ENCODE measurements around the gene UBE2S. TPM values are rescaled to one million over a fixed set of nuclear protein-coding genes. Genes with fewer than 3 reads are reported as not detected.
A peak's percentile ranks its signal among the peaks of the same experiment; 100 is the strongest.
"Not testable (repeated sequence)": the region's sequence is repeated elsewhere in the genome, so short reads cannot be mapped to it uniquely, and the experiment has no call there.

Gene UBE2S
- total RNA-seq, 1 experiment from 2014 or later: 393 TPM

DNA sequence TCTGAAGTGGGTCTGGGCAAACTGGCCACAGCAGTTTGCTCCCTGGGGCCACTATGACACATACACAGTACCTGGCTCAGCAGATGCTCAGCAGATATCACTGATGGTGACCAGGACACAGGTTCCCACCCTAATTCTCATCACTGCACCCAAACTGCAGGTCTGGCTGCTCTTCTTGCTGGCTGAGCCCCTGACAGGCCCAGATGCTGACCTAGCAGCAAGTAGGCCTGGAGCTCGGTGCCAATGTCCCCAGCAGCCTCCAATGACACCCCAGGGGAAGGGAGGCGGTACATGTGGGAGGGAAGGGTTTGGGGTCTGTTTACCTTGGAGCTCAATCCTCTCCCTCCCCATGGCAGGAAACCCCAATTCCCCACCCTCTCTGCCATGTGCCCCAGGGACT is 5.1 kb downstream of the UBE2S start:
- TF ChIP-seq, protein P1, sequence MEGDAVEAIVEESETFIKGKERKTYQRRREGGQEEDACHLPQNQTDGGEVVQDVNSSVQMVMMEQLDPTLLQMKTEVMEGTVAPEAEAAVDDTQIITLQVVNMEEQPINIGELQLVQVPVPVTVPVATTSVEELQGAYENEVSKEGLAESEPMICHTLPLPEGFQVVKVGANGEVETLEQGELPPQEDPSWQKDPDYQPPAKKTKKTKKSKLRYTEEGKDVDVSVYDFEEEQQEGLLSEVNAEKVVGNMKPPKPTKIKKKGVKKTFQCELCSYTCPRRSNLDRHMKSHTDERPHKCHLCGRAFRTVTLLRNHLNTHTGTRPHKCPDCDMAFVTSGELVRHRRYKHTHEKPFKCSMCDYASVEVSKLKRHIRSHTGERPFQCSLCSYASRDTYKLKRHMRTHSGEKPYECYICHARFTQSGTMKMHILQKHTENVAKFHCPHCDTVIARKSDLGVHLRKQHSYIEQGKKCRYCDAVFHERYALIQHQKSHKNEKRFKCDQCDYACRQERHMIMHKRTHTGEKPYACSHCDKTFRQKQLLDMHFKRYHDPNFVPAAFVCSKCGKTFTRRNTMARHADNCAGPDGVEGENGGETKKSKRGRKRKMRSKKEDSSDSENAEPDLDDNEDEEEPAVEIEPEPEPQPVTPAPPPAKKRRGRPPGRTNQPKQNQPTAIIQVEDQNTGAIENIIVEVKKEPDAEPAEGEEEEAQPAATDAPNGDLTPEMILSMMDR (conservative IDR thresholded peaks at IDR 0.05): no peak
- no peak overlapping the region for H3K56ac ChIP-seq (ENCODE audit: insufficient read length, low read depth, low read length)
- H3T11ph ChIP-seq (ENCODE audit: low read length): no peak overlapping the region
- no peaks in the 10 kb centered on the region; a peak in 1 of 5 replicates for H3K9me3 Mint-ChIP-seq
- H2BK20ac ChIP-seq (ENCODE audit: low read depth, low read length, poor library complexity, severe bottlenecking): no peak overlapping the region
- WGBS (ENCODE audit: extremely low coverage, insufficient read length, low lambda C conversion rate): no CpG with 5 or more reads among the region's 2 CpGs
- no peak overlapping the region for H2AK5ac ChIP-seq (ENCODE audit: insufficient read length, low read length)
- H3K4me1 ChIP-seq (ENCODE audit: insufficient read depth, low read length): no peaks in the 10 kb centered on the region; the same call in 1 of the 2 replicates
- peaks cover 7% of the 10 kb centered on the region for H3K79me1 ChIP-seq (ENCODE audit: insufficient read depth, low read depth, low read length, poor library complexity, severe bottlenecking)
- H4K5ac ChIP-seq (ENCODE audit: insufficient read length, low read depth, low read length): no peak overlapping the region
- no peak for DNase-seq
- no peak overlapping the region for H2BK120ac ChIP-seq (ENCODE audit: low read depth, low read length, poor library complexity, severe bottlenecking)
- no peak overlapping the region for H2BK5ac ChIP-seq (ENCODE audit: insufficient read length, low read length)
- H3K4ac ChIP-seq (ENCODE audit: low read depth, low read length): no peak overlapping the region
- peaks cover 14% of the 10 kb centered on the region; the same call in 1 of the 2 replicates for H3K79me2 ChIP-seq (ENCODE audit: insufficient read depth, low read length)
- no peak overlapping the region for H2BK12ac ChIP-seq (ENCODE audit: insufficient read length, low read depth, low read length)
- no peak overlapping the region for H3K9ac ChIP-seq (ENCODE audit: extremely low read depth, insufficient read length, low read length)
- no peak overlapping the region for H4K91ac ChIP-seq (ENCODE audit: insufficient read length, low read depth, low read length)
- no peak overlapping the region for H3K23ac ChIP-seq (ENCODE audit: insufficient read length, low read depth, low read length)
- H4K8ac ChIP-seq (replicated peaks; ENCODE audit: insufficient read length, low read depth, low read length): no peak overlapping the region
- H4K20me1 ChIP-seq (ENCODE audit: control insufficient read depth, insufficient read depth, insufficient read length): no peaks in the 10 kb centered on the region
- H2AFZ ChIP-seq (ENCODE audit: low read length): no peak overlapping the region
- no peaks in the 10 kb centered on the region for H3K27me3 ChIP-seq (ENCODE audit: insufficient read depth, low read length)
- no peak overlapping the region for H3K14ac ChIP-seq (ENCODE audit: insufficient read depth, low read length)
- no peak overlapping the region for H3K4me2 ChIP-seq (ENCODE audit: insufficient read depth, insufficient read length, low read length)
- peaks cover 8% of the 10 kb centered on the region for H3K27me3 Mint-ChIP-seq (ENCODE audit: low read depth)
- peaks cover 22 to 40% of the 10 kb centered on the region in 2 experiments for H3K4me1 Mint-ChIP-seq
- H3K36me3 Mint-ChIP-seq (ENCODE audit: insufficient read depth in 1 of 3, low read depth in 3 of 3): peaks cover 46 to 62% (median 57%) of the 10 kb centered on the region in 3 experiments
- no peak overlapping the region for H3K27ac ChIP-seq (ENCODE audit: insufficient read length, low read depth, low read length)
- H3K4me3 Mint-ChIP-seq: peak overlapping the region in 1 of 2 experiments; percentile 35; a peak in 1 of 5 replicates
- peak overlapping the region in 1 of 3 experiments; percentile 92; a peak in 2 of 7 replicates for H3K27ac Mint-ChIP-seq
- no peak overlapping the region for H2BK15ac ChIP-seq (ENCODE audit: low read depth, low read length)
- no peak overlapping the region for H3K18ac ChIP-seq (ENCODE audit: insufficient read length, low read depth, low read length)
- H3K9me3 ChIP-seq (ENCODE audit: control insufficient read depth, low read depth, low read length): no peaks in the 10 kb centered on the region
- H3K23me2 ChIP-seq (ENCODE audit: insufficient read length, low read depth, low read length, poor library complexity, severe bottlenecking): peaks cover 4% of the 10 kb centered on the region

DNA sequence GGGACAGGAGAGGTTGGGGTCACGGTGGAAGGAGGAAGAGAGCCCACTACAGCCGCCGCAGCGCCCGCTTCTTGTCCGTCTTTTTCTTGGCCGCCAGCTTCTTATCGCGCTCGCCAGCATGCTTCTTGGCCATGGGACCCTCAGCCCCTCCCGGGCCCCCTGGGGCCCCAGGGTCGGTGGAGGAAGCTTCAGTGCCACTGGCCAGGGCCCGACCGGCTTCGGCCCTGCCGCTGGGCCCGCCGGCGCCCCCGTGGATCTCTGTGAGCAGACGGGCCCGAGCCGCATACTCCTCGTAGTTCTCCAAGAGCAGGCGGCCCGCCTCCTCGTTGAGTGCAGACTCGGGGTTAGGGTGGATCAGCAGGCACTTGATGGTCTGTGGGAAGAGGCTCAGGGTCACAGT is 6.2 kb downstream of the UBE2S start:
- not testable (repeated sequence) for H3K27me3 ChIP-seq (ENCODE audit: insufficient read depth, low read length); H2BK20ac ChIP-seq (ENCODE audit: low read depth, low read length, poor library complexity, severe bottlenecking); H3K23me2 ChIP-seq (ENCODE audit: insufficient read length, low read depth, low read length, poor library complexity, severe bottlenecking); H3K14ac ChIP-seq (ENCODE audit: insufficient read depth, low read length); H2BK120ac ChIP-seq (ENCODE audit: low read depth, low read length, poor library complexity, severe bottlenecking); H4K5ac ChIP-seq (ENCODE audit: insufficient read length, low read depth, low read length); H3K9me3 Mint-ChIP-seq; H4K8ac ChIP-seq (replicated peaks; ENCODE audit: insufficient read length, low read depth, low read length); H3K4me2 ChIP-seq (ENCODE audit: insufficient read depth, insufficient read length, low read length); H3K9me3 ChIP-seq (ENCODE audit: control insufficient read depth, low read depth, low read length); H3K18ac ChIP-seq (ENCODE audit: insufficient read length, low read depth, low read length); H2BK5ac ChIP-seq (ENCODE audit: insufficient read length, low read length); H4K91ac ChIP-seq (ENCODE audit: insufficient read length, low read depth, low read length); DNase-seq; H2BK12ac ChIP-seq (ENCODE audit: insufficient read length, low read depth, low read length); H2AFZ ChIP-seq (ENCODE audit: low read length); H3K23ac ChIP-seq (ENCODE audit: insufficient read length, low read depth, low read length); H3K9ac ChIP-seq (ENCODE audit: extremely low read depth, insufficient read length, low read length); H3K79me1 ChIP-seq (ENCODE audit: insufficient read depth, low read depth, low read length, poor library complexity, severe bottlenecking); H4K20me1 ChIP-seq (ENCODE audit: control insufficient read depth, insufficient read depth, insufficient read length); H3K79me2 ChIP-seq (ENCODE audit: insufficient read depth, low read length); H3K4ac ChIP-seq (ENCODE audit: low read depth, low read length); H3K27ac ChIP-seq (ENCODE audit: insufficient read length, low read depth, low read length); H3K27me3 Mint-ChIP-seq (ENCODE audit: low read depth); H2BK15ac ChIP-seq (ENCODE audit: low read depth, low read length); H3K4me3 Mint-ChIP-seq; H3K56ac ChIP-seq (ENCODE audit: insufficient read length, low read depth, low read length); H2AK5ac ChIP-seq (ENCODE audit: insufficient read length, low read length); H3K4me1 ChIP-seq (ENCODE audit: insufficient read depth, low read length); H3T11ph ChIP-seq (ENCODE audit: low read length)
- no CpG with 5 or more reads among the region's 28 CpGs for WGBS (ENCODE audit: extremely low coverage, insufficient read length, low lambda C conversion rate)
- peak overlapping the region in 1 of 3 experiments; percentile 92; a peak in 2 of 7 replicates for H3K27ac Mint-ChIP-seq
- peaks cover 18 to 35% of the 10 kb centered on the region in 2 experiments for H3K4me1 Mint-ChIP-seq
- peaks cover 41 to 57% (median 51%) of the 10 kb centered on the region in 3 experiments for H3K36me3 Mint-ChIP-seq (ENCODE audit: insufficient read depth in 1 of 3, low read depth in 3 of 3)
